Posterior cingulate gyrus (tissue), 11 donors: ENCODE results near the gene SLC8B1.
A peak's percentile ranks its signal among the peaks of the same experiment; 100 is the strongest.
"Not testable (repeated sequence)": the region's sequence is repeated elsewhere in the genome, so short reads cannot be mapped to it uniquely, and the experiment has no call there.

Experiments
- DNase-seq, 10 donors: peaks; one replicate each; pipeline versions ENCODE4 v3.0.0 to v3.0.0-alpha.2; 2020 to 2021; ENCODE audit warnings: mixed read lengths in 3 of 10
- intact Hi-C: fragments of 100-400 bp; cut with DNase I; formaldehyde crosslinking; loops from one replicate; pipeline ENCODE4 v1.15.1; 2023

Gene SLC8B1

GRCh38 chr12:113359133-113359938 is 24.4 kb upstream of the SLC8B1 start:
- DNase-seq, result peak; percentile 67 to 96 (median 80)
- intact Hi-C loops, result no loop called here

DNA sequence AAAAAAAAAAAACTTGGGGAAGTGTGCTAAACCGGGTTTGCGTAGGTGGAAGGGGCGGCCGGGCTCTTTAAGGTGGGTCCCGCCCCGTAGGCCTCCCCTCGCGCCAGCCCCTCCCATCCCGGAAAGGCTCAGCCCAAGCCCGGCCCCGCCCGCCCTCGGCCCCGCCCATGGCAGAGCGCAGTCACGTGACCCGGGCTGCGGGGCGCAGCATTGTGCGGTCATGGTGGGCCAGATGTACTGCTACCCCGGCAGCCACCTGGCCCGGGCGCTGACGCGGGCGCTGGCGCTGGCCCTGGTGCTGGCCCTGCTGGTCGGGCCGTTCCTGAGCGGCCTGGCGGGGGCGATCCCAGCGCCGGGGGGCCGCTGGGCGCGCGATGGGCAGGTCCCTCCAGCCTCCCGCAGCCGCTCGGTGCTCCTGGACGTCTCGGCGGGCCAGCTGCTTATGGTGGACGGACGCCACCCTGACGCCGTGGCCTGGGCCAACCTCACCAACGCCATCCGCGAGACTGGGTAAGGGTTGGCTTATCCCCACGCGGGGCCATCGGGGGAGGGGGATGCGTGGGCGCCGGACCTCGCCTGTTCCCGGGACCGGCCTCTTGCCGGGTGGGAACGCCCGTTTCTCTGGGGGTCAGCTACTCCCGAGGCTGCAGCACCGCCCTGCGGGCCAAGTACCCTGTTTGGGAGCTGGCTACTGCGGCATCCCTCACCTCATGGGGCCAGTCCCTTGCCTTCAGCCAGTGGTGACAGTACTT is 23.6 kb upstream of the SLC8B1 start, which contains the start of gene PLBD2:
PLBD2 (plus strand) TSS at position 207 of the 752 bp plus-strand sequence; CDS start at position 221, 14 bp downstream.
- intact Hi-C loops, result loop anchor here (1.0 kb wide), 1 partner anchor 23 kb away; the partner anchor contains the start of gene SLC8B1
- DNase-seq, result peak; percentile 88 to 99 (median 94)

- intact Hi-C loops, result not testable (repeated sequence)
- peak in 1 of 10 donors; percentile 20 for DNase-seq
Measured at GRCh38 chr12:113354192-113354591, 19.3 kb upstream of the SLC8B1 start.

DNA sequence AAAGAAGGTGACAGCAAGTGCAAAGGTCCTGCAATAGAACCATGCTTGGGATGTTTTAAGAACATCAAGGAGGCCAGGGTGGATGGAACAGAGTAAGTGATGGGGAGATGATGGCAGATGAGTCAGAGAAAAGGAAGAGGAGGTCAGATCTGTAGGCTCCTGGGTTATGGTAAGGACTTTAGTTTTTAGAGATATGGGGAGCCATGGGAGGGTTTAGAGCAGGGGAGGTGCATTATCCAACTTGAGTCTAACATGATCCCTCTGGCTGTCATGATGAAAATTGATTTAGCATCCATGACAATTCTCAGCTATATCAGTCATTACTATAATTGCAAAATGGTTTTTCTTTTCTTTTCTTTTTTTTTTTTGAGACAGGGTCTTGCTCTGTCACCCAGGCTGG is 16.2 kb upstream of the SLC8B1 start:
- intact Hi-C loops, result no loop called here
- DNase-seq, result no peak

- peak in 1 of 10 donors; percentile 52 for DNase-seq
- intact Hi-C loops, result no loop called here
Measured at GRCh38 chr12:113348849-113349536, 14.1 kb upstream of the SLC8B1 start.

GRCh38 chr12:113347892-113348291 is 13.0 kb upstream of the SLC8B1 start:
- intact Hi-C loops, result no loop called here
- peak in 1 of 10 donors; percentile 68 for DNase-seq

- peak in 1 of 10 donors; percentile 22 for DNase-seq
Measured at GRCh38 chr12:113347107-113347506, 12.2 kb upstream of the SLC8B1 start.

DNA sequence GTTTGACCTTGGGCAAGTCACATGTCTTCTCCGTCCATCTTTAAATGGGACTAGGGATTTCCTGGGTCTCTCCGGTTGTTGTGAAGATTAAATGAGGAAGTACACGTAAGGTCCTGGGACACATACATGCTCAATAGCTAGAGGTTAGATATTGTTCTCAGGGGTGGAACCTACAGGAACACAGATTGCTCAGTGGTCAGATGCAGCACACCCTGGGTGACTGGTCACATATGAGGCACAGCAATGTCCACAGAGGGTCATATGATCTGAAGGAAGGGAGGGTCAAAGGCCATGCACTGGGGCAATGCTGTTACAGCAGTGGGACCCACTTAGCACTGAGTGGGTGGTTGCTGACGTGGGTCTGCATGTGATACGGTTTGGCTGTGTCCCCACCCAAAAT is 11.4 kb upstream of the SLC8B1 start:
- DNase-seq, result peak in 2 of 10 donors; percentile 19 to 27
- intact Hi-C loops, result no loop called here

More at GRCh38 chr12:113347107-113347506, 12.2 kb upstream of the SLC8B1 start:
- intact Hi-C loops, result no loop called here

- DNase-seq, result peak in 1 of 10 donors; percentile 10
- intact Hi-C loops, result no loop called here
Measured at GRCh38 chr12:113345318-113345717, 10.4 kb upstream of the SLC8B1 start.

GRCh38 chr12:113341535-113341934 is 6.6 kb upstream of the SLC8B1 start:
- DNase-seq, result peak in 2 of 10 donors; percentile 25 to 49
- intact Hi-C loops, result no loop called here

- intact Hi-C loops, result no loop called here
- peak in 2 of 10 donors; percentile 8 to 57 for DNase-seq
Measured at GRCh38 chr12:113340061-113340460, 5.2 kb upstream of the SLC8B1 start.

DNA sequence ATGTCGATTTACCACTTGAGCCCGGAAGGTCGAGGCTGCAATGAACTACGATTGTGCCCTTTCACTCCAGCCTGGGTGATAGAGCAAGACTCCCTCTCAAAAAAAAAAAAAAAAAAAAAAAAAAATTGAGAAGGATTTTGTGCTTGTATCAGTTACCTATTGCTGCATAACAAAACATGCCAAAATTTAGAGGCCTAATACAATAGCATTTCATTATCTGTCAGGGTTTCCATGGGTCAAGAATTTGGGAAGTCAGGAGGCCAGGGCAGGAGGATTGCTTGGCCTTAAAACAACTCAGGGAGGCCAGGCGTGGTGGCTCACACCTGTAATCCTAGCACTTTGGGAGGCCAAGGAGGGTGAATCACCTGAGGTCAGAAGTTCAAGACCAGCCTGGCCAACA is 4.6 kb upstream of the SLC8B1 start:
- intact Hi-C loops, result no loop called here
- peak in 1 of 10 donors; percentile 5 for DNase-seq

DNA sequence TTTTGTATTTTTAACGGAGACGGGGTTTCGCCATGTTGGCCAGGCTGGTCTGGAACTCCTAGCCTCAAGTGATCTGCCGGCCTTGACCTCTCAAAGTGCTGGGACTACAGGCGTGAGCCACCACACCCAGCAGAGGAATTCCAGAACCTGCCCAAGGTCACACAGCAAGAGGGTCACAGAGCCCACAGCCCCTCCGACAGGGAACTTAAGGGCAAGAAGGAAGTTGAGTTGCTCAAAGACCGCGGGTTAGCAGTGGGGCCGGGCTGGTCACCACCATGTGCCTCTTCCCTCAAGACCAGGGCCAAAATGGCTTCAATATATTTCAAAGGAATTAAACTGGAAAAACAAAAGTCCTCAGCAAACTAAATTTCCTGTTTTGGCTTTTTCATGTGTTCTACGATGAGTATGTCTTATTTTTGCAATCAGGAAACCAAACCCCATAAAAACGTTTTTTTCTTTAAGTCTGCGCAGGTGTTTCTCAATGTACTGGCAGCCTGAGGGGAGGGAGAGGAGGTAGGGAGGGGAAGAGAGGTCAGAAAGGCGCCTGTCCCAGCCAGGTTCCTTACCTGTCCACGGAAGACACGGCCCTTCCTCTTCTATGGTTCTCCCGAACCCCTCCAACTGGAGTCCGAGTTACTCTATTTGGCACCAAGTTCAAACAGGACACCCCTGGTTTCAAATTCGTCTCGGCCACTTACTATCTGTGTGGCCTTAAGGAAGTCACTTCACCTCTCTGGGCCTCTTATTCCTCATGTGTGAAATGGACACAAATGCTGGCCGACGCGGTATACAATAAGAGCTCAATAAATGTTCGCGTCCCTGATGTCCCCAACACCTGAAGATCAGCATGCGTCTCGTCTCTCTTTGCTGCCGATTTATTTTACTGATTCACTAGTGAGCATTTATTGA is 778 bp downstream of the SLC8B1 start:
- peak in 2 of 10 donors; percentile 55 to 78 for DNase-seq
- intact Hi-C loops, result no loop called here

- peak in 1 of 10 donors; percentile 46 for DNase-seq
- intact Hi-C loops, result no loop called here
Measured at GRCh38 chr12:113333418-113333750, 1.5 kb downstream of the SLC8B1 start.

DNA sequence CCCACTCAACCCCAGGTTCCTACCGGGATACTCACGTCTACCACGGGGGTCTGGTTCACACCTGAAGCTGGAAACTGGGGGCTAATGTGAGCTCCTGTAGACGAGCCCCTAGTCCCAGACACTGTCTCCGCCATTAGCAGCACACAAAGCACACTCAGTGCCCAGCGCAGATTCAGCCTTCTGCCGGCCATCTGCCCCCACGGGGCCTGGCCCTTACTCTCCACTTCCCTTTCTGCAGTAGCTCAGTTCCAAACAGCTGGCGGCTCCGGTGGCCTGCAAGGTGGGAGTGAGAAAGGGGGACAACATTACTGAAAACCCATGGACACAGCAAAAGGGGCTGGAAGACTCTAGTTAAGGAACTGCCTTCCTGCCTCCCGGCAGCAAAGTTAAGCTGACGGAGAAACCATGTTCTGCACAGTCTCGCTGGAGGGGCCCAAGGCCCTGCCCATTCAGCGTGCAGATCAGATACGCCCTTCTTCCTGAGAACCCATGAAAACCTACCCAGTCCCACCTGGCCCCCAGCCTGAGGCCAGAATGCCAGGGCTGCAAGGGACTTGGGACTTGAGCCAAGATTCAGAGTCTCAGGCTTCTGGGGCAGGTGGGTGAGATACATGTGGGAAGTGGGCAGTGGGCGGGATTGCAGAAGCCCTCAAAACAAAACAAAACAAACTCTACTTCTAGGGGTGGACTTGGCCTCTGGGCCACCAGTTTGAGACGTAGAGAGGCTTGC is 2.1 kb downstream of the SLC8B1 start:
- DNase-seq, result peak in 2 of 10 donors; percentile 37 to 59
- intact Hi-C loops, result no loop called here

DNA sequence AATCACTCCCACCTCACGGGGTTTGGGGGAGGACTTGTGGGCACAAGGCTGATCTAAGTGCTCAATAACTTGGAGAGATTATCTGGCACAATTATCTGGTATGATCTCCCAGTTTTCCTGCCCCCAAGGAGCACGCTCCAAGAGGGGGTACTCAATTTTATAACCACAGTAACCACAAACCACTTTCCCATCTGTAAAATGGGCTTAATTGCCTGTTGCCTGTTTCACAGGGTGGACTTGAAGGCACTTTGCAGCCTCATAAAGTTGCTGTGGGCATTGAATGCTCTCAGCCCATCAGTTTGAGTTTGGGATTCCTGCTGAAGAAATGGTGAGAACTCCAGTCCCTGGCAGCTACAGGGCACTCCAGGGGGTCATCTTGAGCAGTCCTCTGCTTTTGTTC is 4.4 kb downstream of the SLC8B1 start:
- peak in 1 of 10 donors; percentile 11 for DNase-seq
- intact Hi-C loops, result no loop called here

GRCh38 chr12:113329791-113330417 is 5.0 kb downstream of the SLC8B1 start:
- intact Hi-C loops, result no loop called here
- peak in 2 of 10 donors; percentile 3 to 45 for DNase-seq

GRCh38 chr12:113329022-113329790 is 5.7 kb downstream of the SLC8B1 start:
- peak in 2 of 10 donors; percentile 24 to 67 for DNase-seq
- intact Hi-C loops, result no loop called here
